ENCODE results near the gene WDR72. TPM values are rescaled to one million over a fixed set of nuclear protein-coding genes. Genes with fewer than 3 reads are reported as not detected.

The WDR72 gene
- total and polyA plus RNA-seq, 12 donors = 0.09 TPM; not detected in 11

DNA sequence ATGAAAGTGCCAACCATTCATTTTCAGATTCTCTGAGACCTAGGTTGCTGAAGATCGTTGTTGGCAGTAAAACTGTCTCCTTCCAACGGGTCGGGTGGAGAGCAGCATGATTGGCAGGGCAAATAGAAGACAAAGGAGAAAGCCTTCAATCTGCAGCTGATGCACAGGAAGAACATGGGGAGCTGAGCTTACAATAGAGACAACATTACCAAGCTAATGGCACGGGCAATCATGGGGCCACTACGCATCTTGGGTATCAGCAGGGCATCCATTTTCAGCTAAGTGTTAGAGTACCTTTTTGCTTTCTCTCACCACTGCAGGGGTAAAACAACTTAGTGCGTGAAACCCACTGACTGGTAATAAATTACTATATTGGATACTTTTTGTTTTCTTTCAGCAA is 114.8 kb downstream of the WDR72 start:
- WGBS, 2 donors = 77 to 82% methylated on average over 6 of the region's 6 CpGs
- intact Hi-C loops (cut with DNase I) = no loop called here
- Histone ChIP-seq H3K4me3 (no peak overlapping the region), H3K36me3 (no peaks in the 10 kb centered on the region), H3K27ac (no peak overlapping the region), H3K9me3 (no peaks in the 10 kb centered on the region), H3K27me3 (peaks cover 0 to 4% (median 0%) of the 10 kb centered on the region in 7 donors), H3K4me1 (no peaks in the 10 kb centered on the region)
- DNase-seq (no peak), ATAC-seq (no peak)
- TF ChIP-seq CTCF (IDR thresholded peaks at IDR 0.05) = no peak

DNA sequence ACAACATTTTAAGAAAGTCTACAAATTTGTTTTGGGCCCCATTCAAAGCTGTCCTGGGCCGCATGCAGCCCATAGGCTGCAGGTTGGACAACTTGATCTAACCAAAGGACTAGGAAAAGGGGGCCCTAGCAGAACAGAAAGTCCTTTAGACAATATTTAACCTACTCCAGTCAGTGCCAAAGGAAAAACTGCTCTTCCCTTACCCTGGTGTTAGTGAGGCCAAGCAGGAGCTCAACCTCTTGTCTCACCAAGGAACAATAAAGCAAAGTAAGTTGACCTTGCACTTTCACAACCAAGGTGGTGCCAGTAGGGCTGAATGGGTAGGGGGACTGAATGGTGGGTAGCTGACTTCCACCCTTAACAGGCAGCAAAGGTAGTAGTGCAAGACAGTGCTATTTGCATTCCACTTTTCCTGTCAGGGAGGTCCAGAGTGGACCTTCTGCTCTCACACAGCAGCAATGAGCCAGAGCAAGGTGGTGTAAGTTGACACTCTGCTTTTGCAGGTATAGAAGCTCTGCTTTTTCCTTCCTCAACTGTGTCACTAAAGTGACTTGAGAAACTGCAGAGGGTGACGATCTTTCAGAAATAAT is 124.9 kb downstream of the WDR72 start:
- Histone ChIP-seq H3K27me3 (no peaks in the 10 kb centered on the region), H3K4me1 (no peaks in the 10 kb centered on the region), H3K36me3 (no peaks in the 10 kb centered on the region), H3K27ac (no peak overlapping the region), H3K4me3 (no peak overlapping the region), H3K9me3 (peaks cover 0 to 8% (median 0%) of the 10 kb centered on the region in 11 donors)
- intact Hi-C loops (cut with DNase I) = no loop called here
- TF ChIP-seq CTCF (IDR thresholded peaks at IDR 0.05) = no peak
- WGBS, 2 donors = 73 to 88% methylated on average over 2 of the region's 2 CpGs
- no peak for ATAC-seq
- no peak for DNase-seq

DNA sequence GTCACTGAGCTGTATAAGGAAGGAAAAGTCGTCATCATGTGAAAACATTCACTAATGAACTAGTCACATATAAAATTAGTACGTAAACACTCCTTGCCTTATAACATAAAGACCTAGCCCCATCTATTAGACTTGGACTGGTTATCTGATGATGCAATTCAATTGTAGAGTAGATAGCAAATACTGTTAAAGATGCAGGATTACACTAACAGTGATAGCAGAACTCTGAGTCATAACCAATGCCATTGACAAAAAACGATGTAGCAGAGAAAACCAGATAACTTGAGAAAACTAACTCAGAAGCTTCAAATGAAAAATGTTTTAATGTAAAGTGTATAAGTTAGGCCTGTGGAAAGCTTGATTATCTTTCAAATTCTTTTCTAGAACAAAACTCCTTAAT is 132.2 kb downstream of the WDR72 start:
- intact Hi-C loops (cut with DNase I) = no loop called here
- WGBS, 2 donors = 59 to 84% methylated on average over 3 of the region's 3 CpGs
- no peak for ATAC-seq
- no peak overlapping the region for H3K4me3 ChIP-seq
- no peaks in the 10 kb centered on the region for H3K36me3 ChIP-seq
- TF ChIP-seq CTCF (IDR thresholded peaks at IDR 0.05) = no peak
- peaks cover 0 to 6% (median 0%) of the 10 kb centered on the region in 11 donors for H3K9me3 ChIP-seq
- H3K27me3 ChIP-seq = no peaks in the 10 kb centered on the region
- no peak for DNase-seq
- no peak overlapping the region for H3K27ac ChIP-seq
- no peaks in the 10 kb centered on the region for H3K4me1 ChIP-seq

- Histone ChIP-seq H3K4me1 (no peaks in the 10 kb centered on the region), H3K9me3 (no peaks in the 10 kb centered on the region), H3K4me3 (no peak overlapping the region), H3K27ac (no peak overlapping the region), H3K27me3 (no peaks in the 10 kb centered on the region), H3K36me3 (no peaks in the 10 kb centered on the region)
- intact Hi-C loops (cut with DNase I) = no loop called here
- ATAC-seq (no peak), DNase-seq (no peak)
- TF ChIP-seq CTCF (IDR thresholded peaks at IDR 0.05) = no peak
- WGBS, 2 donors = 87 to 92% methylated on average over 22 of the region's 22 CpGs
These were observed 133.3 kb downstream of the WDR72 start for GRCh38 chr15:53625962-53626845.

Measured in heart right ventricle (tissue), 16 donors.